HG03196 (cell line): ENCODE data around the gene PTPN11.
"Not testable (repeated sequence)": the region's sequence is repeated elsewhere in the genome, so short reads cannot be mapped to it uniquely, and the experiment has no call there.

Source experiments
- ATAC-seq: cut with Tn5 transposase; IDR thresholded peaks from one replicate; pipeline ENCODE4 v1.9.1; 2021; ENCODE audit not compliant: unreplicated experiment

Gene PTPN11

DNA sequence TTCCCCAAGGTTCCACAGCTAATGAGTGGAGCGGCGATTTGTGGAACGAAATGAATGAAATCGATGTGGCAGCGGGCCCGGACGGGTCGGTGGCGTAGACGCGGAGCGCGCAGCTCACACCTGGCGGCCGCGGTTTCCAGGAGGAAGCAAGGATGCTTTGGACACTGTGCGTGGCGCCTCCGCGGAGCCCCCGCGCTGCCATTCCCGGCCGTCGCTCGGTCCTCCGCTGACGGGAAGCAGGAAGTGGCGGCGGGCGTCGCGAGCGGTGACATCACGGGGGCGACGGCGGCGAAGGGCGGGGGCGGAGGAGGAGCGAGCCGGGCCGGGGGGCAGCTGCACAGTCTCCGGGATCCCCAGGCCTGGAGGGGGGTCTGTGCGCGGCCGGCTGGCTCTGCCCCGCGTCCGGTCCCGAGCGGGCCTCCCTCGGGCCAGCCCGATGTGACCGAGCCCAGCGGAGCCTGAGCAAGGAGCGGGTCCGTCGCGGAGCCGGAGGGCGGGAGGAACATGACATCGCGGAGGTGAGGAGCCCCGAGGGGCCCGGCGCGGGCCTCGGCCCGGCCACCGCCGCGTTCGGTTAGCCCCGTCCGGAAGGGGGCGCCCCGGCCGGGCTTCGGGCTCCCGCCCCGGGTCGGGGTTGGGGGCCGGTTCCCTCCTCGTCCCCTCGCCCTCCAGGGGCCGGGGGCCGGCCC, at the start of gene PTPN11:
Gene PTPN11 (plus strand): TSS at position 340 of the 689 bp plus-strand sequence. CDS start 165 bp downstream, at position 505.
- peak; percentile 73 for ATAC-seq

GRCh38 chr12:112370199-112370598, 48.5 kb upstream of the PTPN11 start:
- no peak for ATAC-seq

GRCh38 chr12:112370868-112371510, 47.8 kb upstream of the PTPN11 start:
- ATAC-seq = no peak

DNA sequence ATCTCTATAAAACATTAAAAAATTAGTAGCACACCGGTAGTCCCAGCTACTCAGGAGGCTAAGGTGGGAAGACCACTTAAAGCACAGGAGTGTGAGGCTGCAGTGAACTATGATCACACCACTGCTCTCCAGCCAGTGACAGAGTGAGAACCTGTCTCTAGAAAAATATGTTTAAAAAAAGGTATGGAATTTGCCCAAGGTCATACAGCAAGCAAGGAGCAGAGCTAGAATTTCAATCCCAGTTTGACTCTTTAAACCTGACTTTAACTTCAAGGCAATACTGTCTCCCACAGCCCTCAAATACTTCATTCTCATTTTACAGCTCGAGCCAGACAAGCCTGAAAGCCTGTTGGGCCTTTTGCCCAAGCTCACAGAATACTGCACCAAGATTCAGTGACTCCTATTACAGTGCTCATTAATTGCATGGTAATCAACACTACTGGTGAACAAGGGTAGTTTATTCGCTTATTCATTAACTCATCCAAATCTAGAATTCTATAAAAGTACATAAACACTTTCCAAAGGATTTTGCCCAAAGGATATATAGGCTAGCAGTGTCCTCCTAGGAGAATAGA, 44.5 kb upstream of the PTPN11 start:
- ATAC-seq = no peak

DNA sequence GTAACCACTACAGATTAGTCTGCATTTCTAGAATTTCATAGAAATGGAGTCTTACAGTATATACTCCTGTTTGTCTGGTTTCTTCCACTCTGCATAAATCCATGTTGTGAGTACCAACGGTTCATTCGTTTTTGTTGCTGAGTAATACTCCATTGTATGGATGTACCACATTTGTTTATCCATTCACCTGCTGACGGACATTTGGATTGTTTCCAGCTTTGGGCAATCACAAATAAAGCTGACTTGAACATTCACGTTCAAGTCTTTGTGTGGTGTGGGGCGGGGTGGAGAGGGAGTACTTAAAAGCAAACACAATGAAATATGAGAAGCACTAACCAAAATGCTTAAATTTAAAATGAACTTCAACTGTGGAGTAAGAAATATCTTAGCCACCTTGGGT, 43.6 kb upstream of the PTPN11 start:
- no peak for ATAC-seq

- ATAC-seq = no peak
Measured at GRCh38 chr12:112380663-112381405, 37.9 kb upstream of the PTPN11 start.

- ATAC-seq = peak; percentile 46
Measured at GRCh38 chr12:112381406-112381882, 37.3 kb upstream of the PTPN11 start.

GRCh38 chr12:112381883-112382796, 36.6 kb upstream of the PTPN11 start, which contains the start of gene HECTD4:
Gene HECTD4, minus strand, starts transcription at chr12:112382431. Its CDS starts 303 bp downstream, at chr12:112382128.
- ATAC-seq = peak; percentile 89

GRCh38 chr12:112382866-112383265, 35.9 kb upstream of the PTPN11 start:
- ATAC-seq = no peak

GRCh38 chr12:112386726-112387125, 32.0 kb upstream of the PTPN11 start:
- no peak for ATAC-seq

GRCh38 chr12:112389228-112389627, 29.5 kb upstream of the PTPN11 start:
- ATAC-seq = no peak

- ATAC-seq = not testable (repeated sequence)
Measured at GRCh38 chr12:112389922-112390654, 28.7 kb upstream of the PTPN11 start.

DNA sequence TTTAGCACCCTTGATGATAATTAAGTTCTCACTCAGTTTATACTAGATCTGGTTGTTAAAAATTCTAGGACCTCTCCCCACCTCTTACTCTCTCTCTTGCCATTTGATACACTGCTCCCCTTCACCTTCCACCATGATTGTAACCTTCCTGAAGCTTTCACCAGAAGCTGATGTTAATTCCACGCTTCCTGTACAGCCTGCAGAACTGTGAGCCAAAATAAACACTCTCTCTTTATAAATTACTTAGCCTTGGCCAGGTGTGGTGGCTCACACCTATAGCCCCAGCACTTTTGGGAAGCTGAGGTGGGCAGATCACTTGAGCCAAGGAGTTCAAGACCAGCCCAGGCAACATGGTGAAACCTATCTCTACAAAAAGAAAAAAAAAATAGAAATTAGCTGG, 25.4 kb upstream of the PTPN11 start:
- no peak for ATAC-seq

DNA sequence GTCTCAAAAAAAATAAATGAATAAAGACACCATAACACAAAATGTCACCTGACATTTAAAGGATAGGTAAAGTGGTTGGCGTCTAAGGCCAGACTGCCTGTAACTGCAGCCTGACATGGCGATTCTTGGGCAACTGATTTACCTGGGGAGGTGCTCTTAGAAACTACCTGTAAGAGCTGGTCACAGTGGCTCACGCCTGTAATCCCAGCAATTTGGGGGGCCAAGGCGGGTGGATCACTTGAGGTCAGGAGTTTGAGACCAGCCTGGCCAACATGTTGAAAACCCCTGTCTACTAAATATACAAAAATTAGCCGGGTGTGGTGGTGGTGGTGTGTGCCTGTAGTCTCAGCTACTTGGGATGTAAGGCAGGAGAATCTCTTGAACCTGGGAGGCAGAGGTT, 17.7 kb upstream of the PTPN11 start:
- ATAC-seq = no peak

- no peak for ATAC-seq
Measured at GRCh38 chr12:112401903-112402498, 16.7 kb upstream of the PTPN11 start.

GRCh38 chr12:112406519-112407488, 11.9 kb upstream of the PTPN11 start:
- no peak for ATAC-seq

GRCh38 chr12:112407683-112408082, 11.1 kb upstream of the PTPN11 start:
- not testable (repeated sequence) for ATAC-seq

- no peak for ATAC-seq
Measured at GRCh38 chr12:112408621-112409020, 10.1 kb upstream of the PTPN11 start.
